ENCODE results near the gene AP1AR. TPM values are rescaled to one million over a fixed set of nuclear protein-coding genes. Genes with fewer than 3 reads are reported as not detected.

Gene AP1AR
- total RNA-seq = 10 to 100 TPM; 18.2 to 46.1 (median 32.5) TPM

DNA sequence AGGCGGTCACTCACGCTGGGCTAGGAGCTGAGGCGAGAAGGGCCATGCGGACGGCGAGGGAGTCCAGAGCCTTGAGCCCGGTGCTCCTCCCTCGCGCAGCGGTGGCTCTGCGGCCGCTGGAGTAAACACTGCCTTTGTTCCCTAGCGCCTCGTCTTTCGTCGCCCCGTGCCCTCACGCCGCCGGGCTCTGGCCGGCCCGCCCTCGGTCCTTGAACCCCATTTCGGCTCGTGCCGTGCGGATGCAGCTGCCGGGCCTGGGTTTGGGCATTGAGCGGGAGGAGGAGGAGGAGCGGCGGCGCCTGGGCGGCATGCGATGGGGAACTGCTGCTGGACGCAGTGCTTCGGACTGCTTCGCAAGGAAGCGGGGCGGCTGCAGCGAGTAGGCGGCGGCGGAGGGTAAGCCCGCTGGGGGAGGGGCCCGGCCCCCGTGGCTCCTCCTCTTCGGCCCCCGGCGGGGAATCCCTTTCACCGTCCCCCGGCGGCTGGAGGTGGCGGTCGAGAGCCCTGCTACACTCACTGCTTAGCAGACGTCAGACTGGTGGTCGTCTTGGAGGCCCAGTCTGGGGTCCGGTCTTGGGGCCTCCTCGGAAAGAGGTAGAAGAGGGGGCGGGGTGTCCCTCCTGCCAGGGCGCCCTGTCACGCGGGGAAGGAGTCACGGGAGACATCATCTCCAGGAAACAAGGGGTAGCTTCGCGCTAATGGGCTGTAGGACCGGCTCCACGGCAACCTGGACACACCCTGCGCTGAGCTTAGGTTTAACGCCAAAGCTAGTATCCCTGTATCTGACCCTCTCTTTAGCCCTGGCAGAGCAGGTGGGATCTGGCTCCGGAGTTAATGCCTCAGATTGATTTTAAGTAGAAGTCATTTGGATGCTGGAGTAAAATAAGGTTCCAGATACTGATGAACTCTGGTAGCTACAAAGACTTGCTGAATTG lies at the start of gene AP1AR:
TSS of gene AP1AR (plus strand) at position 9 of the 935 bp plus-strand sequence. CDS start at position 314, 305 bp downstream.
- Histone ChIP-seq H3K36me3 (no peaks in the 10 kb centered on the region), H3K27me3 (no peaks in the 10 kb centered on the region), H3K4me1 (peaks cover 0 to 5% (median 0%) of the 10 kb centered on the region in 4 donors), H3K27ac (peak within 1 kb of the TSS; percentile 95 to 100 (median 98)), H3K4me3 (peak within 1 kb of the TSS; percentile 80 to 99 (median 96)), H3K9me3 (no peaks in the 10 kb centered on the region)
- TF ChIP-seq POLR2A (IDR thresholded peaks at IDR 0.05) = peak; percentile 94 to 96
- peak in 5 of 6 experiments; percentile 15 to 39 (median 36) for TF ChIP-seq CTCF (IDR thresholded peaks at IDR 0.05)
- DNase-seq = peak; percentile 86 to 94 (median 88)

GRCh38 chr4:112182604-112183003 lies 49.0 kb upstream of the AP1AR start:
- no peak for TF ChIP-seq POLR2A (IDR thresholded peaks at IDR 0.05)
- TF ChIP-seq CTCF (IDR thresholded peaks at IDR 0.05) = no peak
- Histone ChIP-seq H3K9me3 (no peaks in the 10 kb centered on the region), H3K36me3 (no peaks in the 10 kb centered on the region), H3K27ac (no peak overlapping the region), H3K4me3 (no peak overlapping the region), H3K4me1 (no peaks in the 10 kb centered on the region), H3K27me3 (no peaks in the 10 kb centered on the region)
- DNase-seq = no peak

DNA sequence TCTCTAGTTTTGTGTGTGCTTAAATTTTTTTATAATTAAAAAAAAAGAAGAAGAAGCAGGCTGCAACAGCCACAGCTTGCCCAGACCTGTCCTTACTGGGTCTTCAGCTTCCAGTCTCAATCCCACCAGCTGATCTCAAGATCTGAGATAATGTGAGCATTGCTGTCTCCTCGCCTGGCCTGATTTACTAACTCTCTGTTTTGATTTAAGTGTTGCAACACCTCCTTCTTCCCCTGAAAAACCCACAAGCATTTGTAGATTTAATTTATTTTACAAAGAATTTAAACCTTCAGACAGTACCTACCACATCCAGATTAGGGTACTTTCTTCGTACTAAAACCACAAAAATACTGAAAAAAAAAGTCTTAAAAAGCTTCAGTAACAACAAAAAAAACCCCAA lies 48.3 kb upstream of the AP1AR start:
- no peak for DNase-seq
- Histone ChIP-seq H3K36me3 (no peaks in the 10 kb centered on the region), H3K4me1 (no peaks in the 10 kb centered on the region), H3K4me3 (no peak overlapping the region), H3K27me3 (no peaks in the 10 kb centered on the region), H3K27ac (no peak overlapping the region), H3K9me3 (no peaks in the 10 kb centered on the region)
- TF ChIP-seq CTCF (IDR thresholded peaks at IDR 0.05) (no peak), POLR2A (IDR thresholded peaks at IDR 0.05) (no peak)

GRCh38 chr4:112184438-112184837 lies 47.1 kb upstream of the AP1AR start:
- H3K9me3 ChIP-seq = no peaks in the 10 kb centered on the region
- H3K27me3 ChIP-seq = no peaks in the 10 kb centered on the region
- no peaks in the 10 kb centered on the region for H3K4me1 ChIP-seq
- no peak for DNase-seq
- no peaks in the 10 kb centered on the region for H3K36me3 ChIP-seq
- H3K4me3 ChIP-seq = no peak overlapping the region
- H3K27ac ChIP-seq = no peak overlapping the region
- no peak for TF ChIP-seq POLR2A (IDR thresholded peaks at IDR 0.05)
- TF ChIP-seq CTCF (IDR thresholded peaks at IDR 0.05) = no peak

GRCh38 chr4:112185334-112185733 lies 46.3 kb upstream of the AP1AR start:
- TF ChIP-seq POLR2A (IDR thresholded peaks at IDR 0.05) (no peak), CTCF (IDR thresholded peaks at IDR 0.05) (no peak)
- Histone ChIP-seq H3K4me3 (no peak overlapping the region), H3K9me3 (no peaks in the 10 kb centered on the region), H3K4me1 (no peaks in the 10 kb centered on the region), H3K27me3 (no peaks in the 10 kb centered on the region), H3K36me3 (no peaks in the 10 kb centered on the region), H3K27ac (no peak overlapping the region)
- no peak for DNase-seq

All from Peyer's patch (tissue), 4 donors.